HEK293 (cell line): ENCODE data around the gene CDON.

ENCODE experiments used
- CTCF ChIA-PET: fragments of 350-600 bp; formaldehyde crosslinking; extraction: SDS; loops from one replicate; lab custom pipeline; 2021; ENCODE audit warnings: antibody characterized with exemption; lab: Yijun Ruan, JAX
- POLR2A ChIA-PET: fragments of 300-600 bp; formaldehyde crosslinking; extraction: SDS; loops from one replicate; lab custom pipeline; 2020; ENCODE audit warnings: antibody characterized with exemption, inconsistent platforms; lab: Yijun Ruan, JAX
- H3K27ac ChIP-seq: fragments of 200-500 bp; sonication (Bioruptor generic); 2 replicates; pipeline ENCODE4 v1.5.1; 2014; ENCODE audit warnings: low read depth, low read length, control low read depth, inconsistent platforms; ENCODE audit errors: extremely low read depth
- H3K36me3 ChIP-seq, 2 experiments: fragments of 200-500 bp in 1 of 2; sonication (Bioruptor generic) in 1 of 2; 1 replicate in 1 of 2; 2 replicates in 1 of 2; pipeline ENCODE4 v1.5.1; 2014 to 2017; ENCODE audit warnings: inconsistent platforms in 2 of 2, low read length in 2 of 2; ENCODE audit not compliant: control insufficient read depth in 2 of 2, insufficient read depth in 1 of 2
- H3K4me1 ChIP-seq: fragments of 200-500 bp; sonication (Bioruptor generic); 2 replicates; pipeline ENCODE4 v1.5.1; 2014; ENCODE audit warnings: mild to moderate bottlenecking, low read length, inconsistent platforms; ENCODE audit not compliant: control insufficient read depth, insufficient read depth
- H3K4me3 ChIP-seq: 2 replicates; pipeline ENCODE4 v1.5.1; 2011; ENCODE audit warnings: low read depth, mild to moderate bottlenecking, control low read depth, low read length, moderate library complexity
- H3K9me3 ChIP-seq: fragments of 200-500 bp; sonication (Bioruptor generic); 2 replicates; pipeline ENCODE4 v1.5.1; 2014; ENCODE audit warnings: low read depth, low read length, inconsistent platforms; ENCODE audit not compliant: control insufficient read depth, insufficient read depth
- BCL11B ChIP-seq: fragments of 450-650 bp; formaldehyde crosslinking; IDR thresholded peaks from 2 replicates; pipeline ENCODE4 v1.5.1; 2016; ENCODE audit warnings: low read depth, missing biosample characterization, missing genetic modification characterization
- HOXC10 ChIP-seq: sonication (generic); formaldehyde crosslinking; IDR thresholded peaks from 2 replicates; pipeline ENCODE4 v1.8.1; 2023; ENCODE audit warnings: mild to moderate bottlenecking, missing genetic modification reagents
- INSM2 ChIP-seq: fragments of 450-650 bp; formaldehyde crosslinking; IDR thresholded peaks from 2 replicates; pipeline ENCODE4 v1.5.1; 2016; ENCODE audit warnings: missing biosample characterization, missing genetic modification characterization
- KLF10 ChIP-seq: fragments of 450-650 bp; IDR thresholded peaks from 2 replicates; pipeline ENCODE4 v1.5.1; 2018; ENCODE audit warnings: missing biosample characterization, mild to moderate bottlenecking, missing genetic modification characterization
- KLF7 ChIP-seq: fragments of 450-650 bp; formaldehyde crosslinking; IDR thresholded peaks from 2 replicates; pipeline ENCODE4 v1.5.1; 2016; ENCODE audit warnings: missing biosample characterization, missing genetic modification characterization, borderline replicate concordance
- MZF1 ChIP-seq: fragments of 450-650 bp; formaldehyde crosslinking; IDR thresholded peaks from 2 replicates; pipeline ENCODE4 v1.5.1; 2017; ENCODE audit warnings: missing biosample characterization, missing genetic modification characterization, borderline replicate concordance
- PRDM4 ChIP-seq: fragments of 450-650 bp; formaldehyde crosslinking; IDR thresholded peaks from 2 replicates; pipeline ENCODE4 v1.5.1; 2017; ENCODE audit warnings: missing biosample characterization, missing genetic modification characterization
- ZNF121 ChIP-seq: fragments of 450-650 bp; formaldehyde crosslinking; IDR thresholded peaks from 2 replicates; pipeline ENCODE4 v1.5.1; 2016; ENCODE audit warnings: missing biosample characterization, missing genetic modification characterization
- ZNF266 ChIP-seq: fragments of 450-650 bp; formaldehyde crosslinking; IDR thresholded peaks from 2 replicates; pipeline ENCODE4 v1.5.1; 2016; ENCODE audit warnings: missing biosample characterization, missing genetic modification characterization, low read depth
- ZNF274 ChIP-seq, 2 experiments: fragments of 200-500 bp in 1 of 2; fragments of 450-650 bp in 1 of 2; sonication (Bioruptor generic) in 1 of 2; formaldehyde crosslinking in 1 of 2; IDR thresholded peaks; 2 replicates each; pipeline versions ENCODE4 v1.5.1 to v1.6.1; 2014 to 2016; ENCODE audit warnings: borderline replicate concordance in 1 of 2, inconsistent platforms in 1 of 2, low read length in 1 of 2, missing biosample characterization in 1 of 2, missing genetic modification characterization in 1 of 2
- ZNF341 ChIP-seq: fragments of 450-650 bp; formaldehyde crosslinking; IDR thresholded peaks from 2 replicates; pipeline ENCODE4; 2016; ENCODE audit warnings: low read depth, missing biosample characterization, missing genetic modification characterization
- ZNF398 ChIP-seq: fragments of 450-650 bp; formaldehyde crosslinking; IDR thresholded peaks from 2 replicates; pipeline ENCODE4 v1.5.1; 2017; ENCODE audit warnings: missing biosample characterization, missing genetic modification characterization
- ZNF416 ChIP-seq: fragments of 450-650 bp; formaldehyde crosslinking; IDR thresholded peaks from 2 replicates; pipeline ENCODE4 v1.5.1; 2016; ENCODE audit warnings: missing biosample characterization, missing genetic modification characterization
- ZNF513 ChIP-seq: fragments of 450-650 bp; IDR thresholded peaks from 2 replicates; pipeline ENCODE4 v1.5.1; 2018; ENCODE audit warnings: missing biosample characterization, missing genetic modification characterization
- ZNF548 ChIP-seq: fragments of 450-650 bp; formaldehyde crosslinking; IDR thresholded peaks from 2 replicates; pipeline ENCODE4 v1.5.1; 2016; ENCODE audit warnings: missing biosample characterization, missing genetic modification characterization
- ZNF585B ChIP-seq: fragments of 450-650 bp; formaldehyde crosslinking; IDR thresholded peaks from 2 replicates; pipeline ENCODE4 v1.5.1; 2016; ENCODE audit warnings: missing biosample characterization, missing genetic modification characterization
- ZNF596 ChIP-seq: fragments of 450-650 bp; IDR thresholded peaks from 2 replicates; pipeline ENCODE4 v1.5.0; 2018; ENCODE audit warnings: missing biosample characterization, mild to moderate bottlenecking, missing genetic modification characterization, moderate library complexity
- ZNF600 ChIP-seq: fragments of 450-650 bp; formaldehyde crosslinking; IDR thresholded peaks from 2 replicates; pipeline ENCODE4 v1.5.1; 2016; ENCODE audit warnings: missing biosample characterization, missing genetic modification characterization
- ZNF670 ChIP-seq: fragments of 450-650 bp; formaldehyde crosslinking; IDR thresholded peaks from 2 replicates; pipeline ENCODE4 v1.5.1; 2016; ENCODE audit warnings: missing biosample characterization, missing genetic modification characterization, low read depth

Gene CDON

GRCh38 chr11:125946712-125947418, 115.8 kb downstream of the CDON start:
- H3K36me3 ChIP-seq, result no peaks in the 10 kb centered on the region
- H3K27ac ChIP-seq, result no peak overlapping the region
- POLR2A ChIA-PET, result no interaction called here
- no peak overlapping the region for H3K4me3 ChIP-seq
- CTCF ChIA-PET, result no interaction called here
- no peaks in the 10 kb centered on the region for H3K4me1 ChIP-seq
- TF ChIP-seq ZNF416 (tag by site-specific recombination) (no peak), KLF7 (tag by site-specific recombination) (no peak), ZNF596 (tag by site-specific recombination) (no peak), BCL11B (tag by site-specific recombination) (no peak), ZNF548 (tag by site-specific recombination) (no peak), MZF1 (tag by site-specific recombination) (no peak), ZNF274 (IDR thresholded peaks at IDR 0.05; ENCODE audit: low read length) (no peak), ZNF274 (tag by site-specific recombination; IDR thresholded peaks at IDR 0.05; ENCODE audit: borderline replicate concordance) (no peak), INSM2 (no peak), ZNF341 (tag by site-specific recombination) (no peak), HOXC10 (CRISPR knock-in tag) (no peak), ZNF266 (tag by site-specific recombination) (no peak), ZNF513 (tag by site-specific recombination) (no peak), ZNF121 (no peak), KLF10 (tag by site-specific recombination) (no peak), ZNF670 (tag by site-specific recombination) (no peak), PRDM4 (tag by site-specific recombination) (no peak), ZNF585B (tag by site-specific recombination) (no peak), ZNF398 (tag by site-specific recombination) (no peak), ZNF600 (no peak)
- no peaks in the 10 kb centered on the region for H3K9me3 ChIP-seq
